ENCODE results near the gene ZNF782.
"Not testable (repeated sequence)": the region's sequence is repeated elsewhere in the genome, so short reads cannot be mapped to it uniquely, and the experiment has no call there.

Gene ZNF782

DNA sequence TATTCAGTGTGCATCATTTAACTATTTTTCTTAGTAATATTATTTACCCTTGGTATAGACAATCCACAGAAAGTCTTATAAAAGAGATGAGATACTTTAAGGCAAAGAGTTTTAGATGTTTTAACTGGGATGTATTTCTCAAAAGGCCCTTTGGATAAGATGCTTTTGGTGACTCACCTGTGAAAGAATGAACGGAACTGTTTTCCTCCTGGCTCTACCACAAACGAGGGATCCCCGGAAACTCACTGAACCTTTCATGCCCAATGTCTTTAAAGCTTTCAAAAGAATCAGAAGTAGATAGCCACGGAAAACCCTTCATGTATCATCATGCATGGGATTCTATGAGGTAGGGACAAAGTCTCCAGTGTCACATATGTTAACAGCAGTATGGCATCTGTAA lies 1.6 kb downstream of the ZNF782 start:
- DNase-seq: no peak

GRCh38 chr9:96844040-96844439 lies 10.3 kb downstream of the ZNF782 start:
- DNase-seq: no peak

DNA sequence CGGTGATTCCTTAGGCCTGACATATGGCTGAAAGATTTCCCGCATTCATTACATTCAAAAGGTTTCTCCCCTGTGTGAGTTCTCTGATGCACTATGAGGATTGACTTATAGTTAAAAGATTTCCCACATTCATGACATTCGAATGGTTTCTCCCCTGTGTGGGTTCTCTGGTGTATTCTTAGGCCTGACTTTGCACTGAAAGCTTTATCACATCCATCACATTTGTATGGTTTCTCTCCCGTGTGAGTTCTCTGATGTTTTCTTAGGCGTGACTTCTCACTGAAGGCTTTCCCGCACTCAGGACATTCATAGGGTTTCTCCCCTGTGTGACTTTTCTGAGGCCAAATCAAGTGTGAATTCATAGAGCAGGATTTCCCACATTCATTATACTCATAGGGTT lies 35.8 kb downstream of the ZNF782 start:
- no peak for DNase-seq

GRCh38 chr9:96817973-96818372 lies 36.3 kb downstream of the ZNF782 start:
- no peak for DNase-seq

DNA sequence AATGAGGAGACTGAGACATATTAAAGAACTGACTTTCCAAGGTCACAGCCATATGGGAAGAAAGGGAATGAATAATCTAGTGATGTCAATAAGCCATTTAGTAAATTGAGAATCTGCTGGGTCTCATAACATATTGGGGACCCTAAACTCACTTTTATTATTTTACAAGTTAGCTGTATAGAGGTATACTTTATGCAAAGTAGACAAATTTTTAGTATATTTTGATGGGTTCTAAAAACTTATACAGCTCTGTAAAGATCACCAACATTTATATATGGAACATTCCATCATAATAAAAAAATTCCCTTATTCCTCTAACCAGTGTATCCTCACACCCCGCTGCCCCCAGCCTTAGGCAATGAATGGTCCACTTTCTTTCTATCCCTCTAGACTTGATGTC lies 40.7 kb downstream of the ZNF782 start:
- no peak for DNase-seq

DNA sequence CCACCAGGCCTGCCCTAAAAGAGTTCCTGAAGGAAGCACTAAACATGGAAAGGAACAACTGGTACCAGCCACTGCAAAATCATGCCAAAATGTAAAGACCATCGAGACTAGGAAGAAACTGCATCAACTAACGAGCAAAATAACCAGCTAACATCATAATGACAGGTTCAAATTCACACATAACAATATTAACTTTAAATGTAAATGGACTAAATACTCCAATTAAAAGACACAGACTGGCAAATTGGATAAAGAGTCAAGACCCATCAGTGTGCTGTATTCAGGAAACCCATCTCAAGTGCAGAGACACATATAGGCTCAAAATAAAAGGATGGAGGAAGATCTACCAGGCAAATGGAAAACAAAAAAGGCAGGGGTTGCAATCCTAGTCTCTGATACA lies 55.4 kb downstream of the ZNF782 start:
- DNase-seq: not testable (repeated sequence)

GRCh38 chr9:96784021-96784420 lies 70.3 kb downstream of the ZNF782 start:
- no peak for DNase-seq

DNA sequence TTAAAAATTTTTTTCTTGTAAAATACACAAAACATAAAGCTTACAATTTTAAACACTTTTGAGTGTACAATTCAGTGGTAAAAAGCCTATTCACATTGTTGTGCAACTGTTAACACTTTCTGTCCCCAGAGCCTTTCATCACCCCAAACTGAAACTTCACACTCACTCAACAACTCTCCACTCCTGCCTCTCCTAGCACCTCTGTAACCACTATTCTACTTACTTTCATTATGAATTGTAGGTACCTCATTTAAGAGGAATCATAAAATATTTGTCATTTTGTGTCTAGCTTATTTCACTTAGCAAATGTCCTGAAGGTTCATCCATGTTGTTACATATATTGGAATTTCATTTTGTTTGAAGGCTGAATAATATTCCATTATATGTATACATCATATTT lies 72.1 kb downstream of the ZNF782 start:
- DNase-seq: no peak

- DNase-seq: no peak
These were observed 72.8 kb downstream of the ZNF782 start for GRCh38 chr9:96781552-96781951.

- no peak for DNase-seq
These were observed 75.2 kb downstream of the ZNF782 start for GRCh38 chr9:96779089-96779488.

GRCh38 chr9:96777426-96777864 lies 76.9 kb downstream of the ZNF782 start:
- DNase-seq: no peak

DNA sequence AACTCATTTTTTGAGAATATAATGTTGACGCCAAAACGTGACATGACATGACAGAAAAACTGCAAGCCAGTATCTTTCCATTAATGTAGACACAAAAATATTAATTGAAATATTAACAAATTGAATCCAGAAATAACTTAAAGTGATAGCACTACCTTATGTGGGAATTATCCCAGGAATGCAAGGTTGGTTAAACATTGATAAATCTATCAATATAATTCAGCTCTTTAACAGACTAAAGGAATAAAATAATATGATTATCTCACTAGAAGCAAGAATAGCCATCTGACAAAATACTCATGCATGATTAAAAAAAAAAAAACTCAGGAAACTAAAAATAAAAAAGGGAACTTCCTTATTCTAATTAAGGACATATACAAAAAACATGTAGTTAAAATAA lies 83.2 kb downstream of the ZNF782 start:
- no peak for DNase-seq

DNA sequence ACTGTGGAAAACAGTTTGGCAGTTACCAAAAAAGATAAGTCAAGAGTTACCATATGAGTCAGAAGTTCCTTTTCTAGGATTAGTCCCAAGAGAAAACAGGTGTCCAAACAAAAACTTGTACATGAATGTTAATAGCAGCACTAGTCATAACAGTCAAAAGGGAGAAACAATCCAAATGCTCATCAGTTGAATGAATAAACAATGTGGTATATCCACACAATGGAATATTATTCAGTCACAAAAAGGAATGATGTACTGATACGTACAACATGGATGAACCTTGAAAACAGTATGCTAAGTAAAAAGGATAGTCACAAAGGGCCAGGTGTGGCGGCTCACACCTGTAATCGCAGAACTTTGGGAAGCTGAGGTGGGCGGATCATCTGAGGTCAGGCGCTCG lies 84.3 kb downstream of the ZNF782 start:
- DNase-seq: no peak

All from activated naive CD4-positive, alpha-beta T cell (primary cell).